BJ (cell line): ENCODE measurements around the gene TLCD3A. TPM values are rescaled to one million over a fixed set of nuclear protein-coding genes. Genes with fewer than 3 reads are reported as not detected.

ENCODE experiments used
- CTCF ChIA-PET: fragments of 350-600 bp; formaldehyde crosslinking; extraction: SDS; loops from one replicate; lab custom pipeline; 2021; ENCODE audit warnings: antibody characterized with exemption, inconsistent platforms; lab: Yijun Ruan, JAX
- POLR2A ChIA-PET: fragments of 300-600 bp; sonication (Branson Sonifier 250); formaldehyde crosslinking; extraction: SDS; loops from one replicate; lab custom pipeline; 2021; ENCODE audit warnings: antibody characterized with exemption; lab: Charles Lee
- DNase-seq: peaks from one replicate; pipeline ENCODE4 v3.0.0-alpha.2; 2011; ENCODE audit warnings: low read depth
- H3K27me3 ChIP-seq: 2 replicates; pipeline ENCODE4 v1.6.0; 2011; ENCODE audit warnings: low read length; ENCODE audit not compliant: control insufficient read depth, insufficient read depth
- H3K36me3 ChIP-seq: 2 replicates; pipeline ENCODE4 v1.5.1; 2011; ENCODE audit warnings: low read length; ENCODE audit not compliant: control insufficient read depth, insufficient read depth
- H3K4me3 ChIP-seq: 2 replicates; pipeline ENCODE4 v1.5.1; 2011; ENCODE audit warnings: low read depth, mild to moderate bottlenecking, control low read depth, low read length
- polyA plus RNA-seq: library from polyadenylated mRNA; depleted of rRNA; stranded (reverse); fragments of >200 nt; gene quantifications from 2 replicates; pipeline ENCODE4 v1.2.3, GENCODE V29; 2011
- TF ChIP-seq, protein P1 (sequence below): IDR thresholded peaks from 2 replicates; pipeline ENCODE4 v1.5.1; 2011; ENCODE audit warnings: low read depth, mild to moderate bottlenecking, control low read depth, inconsistent platforms, low read length, moderate library complexity; ENCODE audit not compliant: insufficient read depth

TLCD3A gene
- polyA plus RNA-seq, 1 experiment = 45.8 TPM

DNA sequence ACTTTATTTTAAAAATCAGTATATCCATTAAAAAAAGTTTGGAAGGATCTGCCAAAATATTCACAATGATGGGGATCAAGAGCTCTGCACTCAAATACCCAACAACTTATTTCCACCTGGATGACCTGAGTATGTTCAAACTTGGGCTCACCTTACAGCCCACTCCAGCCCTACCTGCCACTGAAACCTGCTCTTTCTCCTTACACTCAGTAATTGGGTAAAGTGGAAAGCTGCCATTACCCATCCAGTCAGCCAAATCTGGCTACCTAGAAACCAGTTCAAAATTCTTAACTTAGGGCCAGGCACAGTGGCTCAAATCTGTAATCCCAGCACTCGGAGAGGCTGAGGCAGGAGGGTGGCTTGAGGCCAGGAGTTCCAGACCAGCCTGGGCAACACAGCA is 27.4 kb upstream of the TLCD3A start:
- ChIA-PET CTCF (interaction anchor here (0.5 to 17.0 kb wide), 6 partner anchors 8 to 293 kb away, joined by 3 to 230 read pairs (median 4); partner anchors contain the start of genes NXN and TIMM22), POLR2A (no interaction called here)
- TF ChIP-seq, protein P1, sequence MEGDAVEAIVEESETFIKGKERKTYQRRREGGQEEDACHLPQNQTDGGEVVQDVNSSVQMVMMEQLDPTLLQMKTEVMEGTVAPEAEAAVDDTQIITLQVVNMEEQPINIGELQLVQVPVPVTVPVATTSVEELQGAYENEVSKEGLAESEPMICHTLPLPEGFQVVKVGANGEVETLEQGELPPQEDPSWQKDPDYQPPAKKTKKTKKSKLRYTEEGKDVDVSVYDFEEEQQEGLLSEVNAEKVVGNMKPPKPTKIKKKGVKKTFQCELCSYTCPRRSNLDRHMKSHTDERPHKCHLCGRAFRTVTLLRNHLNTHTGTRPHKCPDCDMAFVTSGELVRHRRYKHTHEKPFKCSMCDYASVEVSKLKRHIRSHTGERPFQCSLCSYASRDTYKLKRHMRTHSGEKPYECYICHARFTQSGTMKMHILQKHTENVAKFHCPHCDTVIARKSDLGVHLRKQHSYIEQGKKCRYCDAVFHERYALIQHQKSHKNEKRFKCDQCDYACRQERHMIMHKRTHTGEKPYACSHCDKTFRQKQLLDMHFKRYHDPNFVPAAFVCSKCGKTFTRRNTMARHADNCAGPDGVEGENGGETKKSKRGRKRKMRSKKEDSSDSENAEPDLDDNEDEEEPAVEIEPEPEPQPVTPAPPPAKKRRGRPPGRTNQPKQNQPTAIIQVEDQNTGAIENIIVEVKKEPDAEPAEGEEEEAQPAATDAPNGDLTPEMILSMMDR = no peak
- H3K4me3 ChIP-seq = no peak overlapping the region
- peaks cover 8% of the 10 kb centered on the region for H3K36me3 ChIP-seq
- H3K27me3 ChIP-seq = no peaks in the 10 kb centered on the region
- DNase-seq = no peak

DNA sequence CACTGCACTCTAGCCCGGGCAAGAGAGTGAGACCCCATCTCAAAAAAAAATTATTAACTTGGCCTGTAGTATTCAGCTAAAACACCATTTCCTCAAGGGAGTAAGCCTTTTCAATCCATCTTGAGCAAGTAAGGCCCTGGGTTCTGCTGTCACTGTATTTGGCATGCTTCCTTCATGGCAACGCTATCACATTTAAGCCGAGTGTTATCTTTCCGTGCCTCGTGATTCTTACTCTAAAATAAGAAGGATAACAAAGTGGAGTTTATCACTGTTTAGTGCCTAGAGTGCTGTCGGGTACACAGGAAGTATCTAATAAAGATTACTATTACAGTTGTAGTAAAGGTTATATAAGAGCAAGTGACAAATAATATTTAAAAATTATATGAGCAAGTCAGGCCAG is 26.5 kb upstream of the TLCD3A start:
- H3K36me3 ChIP-seq = peaks cover 8% of the 10 kb centered on the region
- POLR2A ChIA-PET = no interaction called here
- H3K27me3 ChIP-seq = no peaks in the 10 kb centered on the region
- TF ChIP-seq, protein P1 = no peak
- no peak for DNase-seq
- H3K4me3 ChIP-seq = no peak overlapping the region
- CTCF ChIA-PET = interaction anchor here (2.2 to 17.0 kb wide), 3 partner anchors 275 to 294 kb away, joined by 6 to 230 read pairs (median 17); partner anchors contain the start of genes NXN and TIMM22

DNA sequence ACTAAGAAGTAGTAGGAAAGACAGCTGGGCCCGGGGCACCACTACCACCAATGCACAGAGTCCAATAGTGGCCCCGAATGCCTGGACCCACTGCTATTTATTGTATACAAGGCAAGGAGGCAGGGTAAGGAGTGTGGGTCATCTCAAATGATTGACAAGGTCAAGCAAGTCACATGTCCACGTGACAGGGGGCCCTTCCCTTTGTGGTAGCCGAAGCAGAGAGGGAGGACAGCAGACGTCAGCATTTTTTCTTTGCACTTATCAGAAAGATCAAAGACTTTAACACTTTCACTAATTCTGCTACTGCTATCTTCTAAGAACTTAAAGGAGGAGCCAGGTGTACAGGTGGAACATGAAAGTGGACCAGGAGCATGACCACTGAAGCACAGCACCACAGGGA is 24.3 kb upstream of the TLCD3A start:
- DNase-seq = no peak
- Histone ChIP-seq H3K36me3 (peaks cover 8% of the 10 kb centered on the region), H3K27me3 (no peaks in the 10 kb centered on the region), H3K4me3 (no peak overlapping the region)
- TF ChIP-seq, protein P1 = no peak
- POLR2A ChIA-PET = no interaction called here
- CTCF ChIA-PET = no interaction called here

DNA sequence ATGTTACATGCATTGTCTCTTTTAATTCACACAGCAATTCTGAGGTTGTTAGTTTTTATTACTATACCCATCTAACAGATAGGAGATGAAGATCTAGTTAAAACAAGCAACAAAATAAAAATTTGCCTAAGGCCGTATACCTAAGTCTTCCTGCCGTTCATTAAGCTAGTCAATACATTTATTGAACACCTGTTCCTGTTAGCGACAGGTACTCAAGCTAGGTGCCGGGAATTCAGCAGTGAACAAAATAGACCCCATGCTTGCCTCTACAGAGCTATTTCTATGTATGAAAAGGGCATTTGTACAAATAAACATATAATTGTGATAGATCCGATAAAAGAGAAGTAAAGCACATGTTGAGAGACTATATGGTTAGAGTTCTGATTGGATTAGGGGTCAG is 14.3 kb upstream of the TLCD3A start:
- CTCF ChIA-PET = interaction anchor here (0.8 kb wide), 1 partner anchor 263 kb away, joined by 3 read pairs; no protein-coding TSS in a partner anchor

DNA sequence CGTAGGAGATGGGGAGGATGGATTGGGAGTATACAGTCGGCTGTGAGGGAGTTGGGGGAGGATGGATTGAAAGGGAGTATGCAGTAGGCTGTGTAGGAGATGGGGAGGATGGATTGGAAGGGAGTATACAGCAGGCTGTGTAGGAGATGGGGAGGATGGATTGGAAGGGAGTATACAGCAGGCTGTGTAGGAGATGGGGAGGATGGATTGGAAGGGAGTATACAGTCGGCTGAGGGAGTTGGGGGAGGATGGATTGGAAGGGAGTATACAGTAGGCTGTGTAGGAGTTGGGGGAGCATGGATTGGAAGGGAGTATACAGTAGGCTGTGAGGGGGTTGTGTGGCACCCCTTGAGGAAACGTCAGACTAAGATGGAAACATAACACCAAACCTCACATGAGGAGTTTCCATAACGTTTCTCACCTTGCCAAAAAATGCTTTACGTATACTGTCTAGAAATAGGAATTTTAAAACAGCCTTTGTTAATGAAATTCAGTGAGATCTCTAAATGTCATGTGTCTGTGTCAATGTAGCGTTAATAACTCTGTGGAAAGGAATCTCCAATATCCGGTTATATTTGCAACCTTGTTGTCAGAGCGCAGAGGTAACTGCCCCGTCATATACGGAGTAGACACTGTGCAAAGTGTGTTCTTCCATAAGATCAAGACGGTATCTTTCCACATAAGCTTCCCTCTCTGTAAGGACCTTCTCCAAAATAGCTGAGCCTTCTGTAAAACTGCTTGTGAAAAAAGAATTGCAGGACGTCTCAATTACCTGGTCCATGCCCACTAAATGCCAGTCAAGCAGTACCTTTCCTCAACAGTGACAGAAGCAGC is 11.5 kb upstream of the TLCD3A start:
- ChIA-PET CTCF (no interaction called here), POLR2A (no interaction called here)
- Histone ChIP-seq H3K27me3 (no peaks in the 10 kb centered on the region), H3K36me3 (peaks cover 2% of the 10 kb centered on the region; the same call in 1 of the 2 replicates), H3K4me3 (no peak overlapping the region)
- TF ChIP-seq, protein P1 = no peak
- DNase-seq = no peak

More for the DNA sequence above, 14.3 kb upstream of the TLCD3A start:
- Histone ChIP-seq H3K4me3 (no peak overlapping the region), H3K36me3 (peaks cover 2% of the 10 kb centered on the region; the same call in 1 of the 2 replicates), H3K27me3 (no peaks in the 10 kb centered on the region)
- POLR2A ChIA-PET = no interaction called here
- TF ChIP-seq, protein P1 = no peak
- no peak for DNase-seq
